Transverse colon (tissue), 4 donors: ENCODE data around the gene CACFD1.

Source experiments
- EP300 ChIP-seq: sonication (generic); formaldehyde crosslinking; IDR thresholded peaks from one replicate; pipeline ENCODE4 v1.6.1; 2017; ENCODE audit warnings: antibody characterized with exemption, low read depth
- POLR2A ChIP-seq: fragments of 450-650 bp; IDR thresholded peaks from one replicate; pipeline ENCODE4 v1.6.1; 2016; ENCODE audit warnings: antibody characterized with exemption, mild to moderate bottlenecking, moderate library complexity
- POLR2AphosphoS5 ChIP-seq, 3 donors: sonication (generic); formaldehyde crosslinking; IDR thresholded peaks; one replicate each; pipeline ENCODE4 v1.6.1; 2016; ENCODE audit warnings: antibody characterized with exemption in 3 of 3
- TF ChIP-seq, protein P1 (sequence below), 5 experiments: fragments of 200-600 bp in 3 of 5; fragments of 450-650 bp in 2 of 5; sonication (generic) in 3 of 5; IDR thresholded peaks; 1 replicate in 2 of 5; 2 replicates in 3 of 5; pipeline ENCODE4 v1.5.1; 2016 to 2017; ENCODE audit warnings: antibody characterized with exemption in 5 of 5, inconsistent platforms in 3 of 5, mild to moderate bottlenecking in 2 of 5, moderate library complexity in 1 of 5

- TF ChIP-seq POLR2AphosphoS5 (IDR thresholded peaks at IDR 0.05) (no peak), EP300 (no peak), POLR2A (no peak)
- TF ChIP-seq, protein P1, sequence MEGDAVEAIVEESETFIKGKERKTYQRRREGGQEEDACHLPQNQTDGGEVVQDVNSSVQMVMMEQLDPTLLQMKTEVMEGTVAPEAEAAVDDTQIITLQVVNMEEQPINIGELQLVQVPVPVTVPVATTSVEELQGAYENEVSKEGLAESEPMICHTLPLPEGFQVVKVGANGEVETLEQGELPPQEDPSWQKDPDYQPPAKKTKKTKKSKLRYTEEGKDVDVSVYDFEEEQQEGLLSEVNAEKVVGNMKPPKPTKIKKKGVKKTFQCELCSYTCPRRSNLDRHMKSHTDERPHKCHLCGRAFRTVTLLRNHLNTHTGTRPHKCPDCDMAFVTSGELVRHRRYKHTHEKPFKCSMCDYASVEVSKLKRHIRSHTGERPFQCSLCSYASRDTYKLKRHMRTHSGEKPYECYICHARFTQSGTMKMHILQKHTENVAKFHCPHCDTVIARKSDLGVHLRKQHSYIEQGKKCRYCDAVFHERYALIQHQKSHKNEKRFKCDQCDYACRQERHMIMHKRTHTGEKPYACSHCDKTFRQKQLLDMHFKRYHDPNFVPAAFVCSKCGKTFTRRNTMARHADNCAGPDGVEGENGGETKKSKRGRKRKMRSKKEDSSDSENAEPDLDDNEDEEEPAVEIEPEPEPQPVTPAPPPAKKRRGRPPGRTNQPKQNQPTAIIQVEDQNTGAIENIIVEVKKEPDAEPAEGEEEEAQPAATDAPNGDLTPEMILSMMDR (IDR thresholded peaks at IDR 0.05), result no peak
Observed at GRCh38 chr9:133457748-133458147, 2.0 kb upstream of the CACFD1 start.
